DMS 273 (cell line): ENCODE measurements around the gene SSR1.

Experiments used
- DNase-seq: peaks from one replicate; lab custom pipeline; 2025; ENCODE audit not compliant: unreplicated experiment; lab: John Stamatoyannopoulos, UW

SSR1 gene

GRCh38 chr6:7241709-7242645 is 71.0 kb downstream of the SSR1 start:
- DNase-seq: no peak

GRCh38 chr6:7241160-7241559 is 71.8 kb downstream of the SSR1 start:
- DNase-seq: no peak

GRCh38 chr6:7240351-7240750 is 72.6 kb downstream of the SSR1 start:
- no peak for DNase-seq

GRCh38 chr6:7239590-7239948 is 73.4 kb downstream of the SSR1 start:
- no peak for DNase-seq

DNA sequence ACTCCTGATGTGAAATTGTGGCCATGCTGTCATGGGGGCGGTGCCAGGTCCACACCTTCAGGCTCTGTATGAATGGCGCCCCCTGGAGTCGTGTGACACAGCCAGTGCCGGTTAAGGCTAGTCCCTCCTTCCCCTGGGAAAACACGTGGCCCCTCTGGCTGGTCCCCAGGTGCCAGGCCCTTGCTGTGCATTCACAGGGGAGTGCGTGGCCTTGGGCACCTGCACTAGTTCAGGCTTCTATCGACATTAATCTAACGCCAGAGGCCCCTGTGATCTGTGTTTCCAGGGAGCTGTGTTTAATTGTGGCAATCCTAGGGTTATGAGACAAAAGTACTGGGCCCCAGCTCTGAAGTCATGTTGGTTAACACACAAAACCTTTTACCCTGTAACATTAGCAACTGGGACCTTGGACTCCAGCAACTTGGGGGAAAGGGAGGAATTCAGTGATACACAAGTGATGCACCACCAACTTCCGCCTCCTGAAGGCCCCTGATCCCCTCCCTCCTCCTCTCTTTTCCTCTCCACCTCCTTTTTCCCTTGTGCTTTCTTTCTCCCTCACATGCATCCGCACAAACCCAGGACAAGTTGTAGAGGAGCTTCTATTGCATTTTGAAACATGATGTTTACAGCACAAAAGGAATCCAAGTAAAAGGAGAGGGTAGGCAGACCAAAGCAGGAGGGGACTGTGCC is 74.0 kb downstream of the SSR1 start:
- DNase-seq: peak; percentile 88

GRCh38 chr6:7238526-7238899 is 74.5 kb downstream of the SSR1 start:
- DNase-seq: no peak

DNA sequence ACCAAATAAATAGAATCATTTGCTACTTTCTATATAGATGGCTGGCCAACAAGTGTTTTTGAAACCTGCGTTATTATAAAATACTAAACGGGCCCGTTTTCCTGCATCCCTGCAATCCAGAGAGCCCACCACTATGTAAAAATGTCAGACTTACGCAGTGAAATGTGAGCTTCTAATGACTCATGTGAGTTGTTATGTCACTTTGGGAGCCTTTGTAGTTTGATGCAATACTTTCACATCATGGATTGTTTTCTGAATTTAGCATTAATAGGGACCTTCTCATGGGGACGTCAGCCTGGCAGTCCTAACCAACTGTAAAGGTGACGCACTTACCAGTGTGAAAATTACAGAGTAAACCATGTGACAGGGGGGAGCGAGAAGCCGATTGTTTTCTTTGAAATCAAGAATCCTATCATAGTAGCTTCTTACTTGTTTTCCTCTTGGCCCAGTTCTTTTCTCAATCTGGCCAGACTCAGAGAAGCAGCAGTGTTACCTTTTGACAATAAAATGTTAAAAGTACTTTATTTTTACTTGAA is 75.3 kb downstream of the SSR1 start:
- DNase-seq: no peak

DNA sequence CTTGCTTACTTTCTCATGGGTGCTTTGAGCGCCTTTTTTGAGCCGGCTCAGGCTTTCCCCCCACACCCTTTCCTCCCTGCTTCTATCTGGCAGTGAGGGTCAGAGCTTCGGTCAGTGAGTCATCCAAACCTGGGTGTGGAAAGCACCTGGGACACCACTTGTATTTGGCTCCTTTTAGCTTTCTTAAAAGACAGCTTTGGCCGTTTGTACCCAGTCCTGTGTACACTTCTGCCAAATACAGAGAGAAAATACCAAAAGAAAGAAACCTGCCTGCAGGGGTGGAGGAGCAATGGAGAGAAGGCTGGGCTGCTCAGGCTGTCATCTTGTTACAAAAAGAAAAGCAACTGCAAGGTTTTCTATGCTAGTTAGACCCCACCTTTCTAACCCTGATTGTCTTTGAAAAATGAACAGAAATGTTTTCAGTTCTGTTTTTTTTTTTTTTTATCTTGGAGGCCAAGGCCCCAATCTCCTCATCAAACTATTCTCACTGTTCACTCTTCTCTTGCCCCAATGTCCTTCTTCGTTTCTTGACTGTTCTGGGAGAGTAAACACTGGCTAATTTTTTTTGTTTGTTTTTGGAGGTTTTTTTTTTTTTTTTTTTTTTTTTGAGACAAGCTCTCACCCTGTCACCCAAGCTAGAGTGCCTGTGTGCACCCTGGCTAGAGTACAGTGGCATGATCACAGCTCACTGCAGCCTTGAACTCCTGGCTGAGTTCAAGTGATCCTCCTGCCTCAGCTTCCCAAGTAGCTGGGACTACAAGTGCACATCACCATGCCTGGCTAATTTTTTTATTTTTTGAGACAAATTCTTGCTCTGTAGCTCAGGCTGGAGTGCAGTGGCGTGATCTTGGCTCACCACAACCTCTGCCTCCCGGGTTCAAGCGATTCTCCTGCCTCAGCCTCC is 76.4 kb downstream of the SSR1 start:
- no peak for DNase-seq

GRCh38 chr6:7235712-7236305 is 77.2 kb downstream of the SSR1 start:
- no peak for DNase-seq

DNA sequence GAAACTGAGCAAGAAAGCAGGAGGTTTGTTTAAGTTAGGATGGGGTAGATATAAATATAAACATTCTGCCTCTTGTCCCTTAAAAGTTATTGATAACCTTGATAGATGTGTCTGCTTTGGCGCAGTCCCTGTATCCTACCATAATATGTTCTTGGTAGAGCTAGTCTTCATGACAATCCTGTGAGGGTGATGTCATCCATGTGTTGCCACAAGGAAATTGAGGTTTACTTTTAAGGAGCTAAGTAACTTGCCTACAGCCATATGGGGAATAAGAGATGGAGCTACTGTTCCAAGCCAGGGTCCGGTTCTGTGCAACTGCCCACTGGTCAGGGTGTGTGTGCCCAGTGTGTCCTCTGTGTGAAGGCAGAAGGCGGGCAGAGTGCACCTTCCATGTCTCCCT is 78.5 kb downstream of the SSR1 start:
- DNase-seq: no peak

DNA sequence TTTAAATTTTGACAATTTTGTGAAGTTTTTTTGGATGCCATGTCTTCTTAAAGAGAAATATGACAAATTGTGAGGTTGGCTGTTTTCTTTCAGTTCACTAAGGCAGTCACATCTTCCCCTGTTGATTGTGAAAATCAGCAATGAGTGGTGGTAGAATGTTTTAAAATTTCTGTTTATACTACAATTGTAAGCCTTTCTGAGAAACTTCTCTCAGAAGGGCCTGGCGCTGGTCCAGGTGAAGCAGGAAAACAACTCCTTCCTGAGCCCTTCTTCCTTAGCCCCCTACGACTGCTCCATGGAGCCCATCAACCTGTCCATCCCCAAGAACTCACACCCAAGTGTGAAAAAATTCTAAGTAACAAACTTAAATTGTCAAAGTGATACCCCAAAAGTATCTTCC is 80.6 kb downstream of the SSR1 start:
- no peak for DNase-seq

DNA sequence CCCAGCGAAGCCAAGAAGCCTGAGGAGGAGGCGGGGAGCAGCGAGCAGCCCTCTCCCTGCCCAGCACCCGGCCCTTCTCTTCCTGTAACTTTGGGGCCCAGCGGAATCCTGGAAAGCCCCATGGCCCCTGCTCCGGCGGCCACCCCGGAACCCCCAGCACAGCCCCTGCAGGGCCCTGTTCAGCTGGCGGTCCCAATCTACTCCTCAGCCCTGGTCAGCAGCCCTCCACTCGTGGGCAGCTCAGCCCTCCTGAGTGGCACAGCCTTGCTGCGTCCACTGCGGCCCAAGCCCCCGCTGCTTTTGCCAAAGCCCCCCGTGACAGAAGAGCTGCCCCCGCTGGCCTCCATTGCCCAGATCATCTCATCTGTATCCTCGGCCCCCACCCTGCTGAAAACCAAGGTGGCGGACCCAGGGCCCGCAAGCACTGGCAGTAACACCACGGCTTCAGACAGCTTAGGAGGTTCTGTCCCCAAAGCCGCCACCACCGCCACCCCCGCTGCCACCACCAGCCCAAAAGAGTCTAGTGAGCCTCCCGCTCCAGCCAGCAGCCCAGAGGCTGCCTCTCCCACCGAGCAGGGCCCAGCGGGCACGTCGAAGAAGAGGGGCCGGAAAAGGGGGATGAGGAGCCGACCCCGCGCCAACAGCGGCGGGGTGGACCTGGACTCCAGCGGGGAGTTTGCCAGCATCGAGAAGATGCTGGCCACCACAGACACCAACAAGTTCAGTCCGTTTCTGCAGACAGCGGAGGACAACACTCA is 81.9 kb downstream of the SSR1 start:
- no peak for DNase-seq

- no peak for DNase-seq
Measured at GRCh38 chr6:7230327-7230691, 82.7 kb downstream of the SSR1 start.

DNA sequence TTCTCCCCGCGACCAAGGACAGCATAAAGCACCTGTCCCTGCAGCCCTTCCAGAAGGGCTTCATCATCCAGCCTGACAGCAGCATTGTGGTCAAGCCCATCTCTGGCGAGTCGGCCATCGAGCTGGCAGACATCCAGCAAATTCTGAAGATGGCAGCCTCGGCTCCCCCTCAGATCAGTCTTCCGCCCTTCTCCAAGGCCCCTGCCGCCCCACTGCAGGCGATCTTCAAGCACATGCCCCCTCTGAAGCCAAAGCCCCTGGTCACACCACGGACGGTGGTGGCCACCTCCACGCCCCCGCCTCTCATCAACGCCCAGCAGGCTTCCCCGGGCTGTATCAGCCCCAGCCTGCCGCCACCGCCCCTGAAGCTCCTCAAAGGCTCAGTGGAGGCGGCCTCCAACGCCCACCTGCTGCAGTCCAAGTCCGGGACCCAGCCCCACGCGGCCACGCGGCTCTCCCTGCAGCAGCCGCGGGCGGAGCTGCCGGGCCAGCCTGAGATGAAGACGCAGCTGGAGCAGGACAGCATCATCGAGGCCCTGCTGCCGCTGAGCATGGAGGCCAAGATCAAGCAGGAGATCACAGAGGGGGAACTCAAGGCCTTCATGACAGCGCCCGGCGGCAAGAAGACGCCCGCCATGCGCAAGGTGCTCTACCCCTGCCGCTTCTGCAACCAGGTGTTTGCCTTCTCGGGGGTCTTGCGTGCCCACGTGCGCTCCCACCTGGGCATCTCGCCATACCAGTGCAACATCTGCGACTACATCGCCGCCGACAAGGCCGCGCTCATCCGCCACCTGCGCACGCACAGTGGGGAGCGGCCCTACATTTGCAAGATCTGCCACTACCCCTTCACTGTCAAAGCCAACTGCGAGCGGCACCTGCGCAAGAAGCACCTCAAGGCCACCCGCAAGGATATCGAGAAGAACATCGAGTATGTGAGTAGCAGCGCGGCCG is 83.3 kb downstream of the SSR1 start:
- no peak for DNase-seq

DNA sequence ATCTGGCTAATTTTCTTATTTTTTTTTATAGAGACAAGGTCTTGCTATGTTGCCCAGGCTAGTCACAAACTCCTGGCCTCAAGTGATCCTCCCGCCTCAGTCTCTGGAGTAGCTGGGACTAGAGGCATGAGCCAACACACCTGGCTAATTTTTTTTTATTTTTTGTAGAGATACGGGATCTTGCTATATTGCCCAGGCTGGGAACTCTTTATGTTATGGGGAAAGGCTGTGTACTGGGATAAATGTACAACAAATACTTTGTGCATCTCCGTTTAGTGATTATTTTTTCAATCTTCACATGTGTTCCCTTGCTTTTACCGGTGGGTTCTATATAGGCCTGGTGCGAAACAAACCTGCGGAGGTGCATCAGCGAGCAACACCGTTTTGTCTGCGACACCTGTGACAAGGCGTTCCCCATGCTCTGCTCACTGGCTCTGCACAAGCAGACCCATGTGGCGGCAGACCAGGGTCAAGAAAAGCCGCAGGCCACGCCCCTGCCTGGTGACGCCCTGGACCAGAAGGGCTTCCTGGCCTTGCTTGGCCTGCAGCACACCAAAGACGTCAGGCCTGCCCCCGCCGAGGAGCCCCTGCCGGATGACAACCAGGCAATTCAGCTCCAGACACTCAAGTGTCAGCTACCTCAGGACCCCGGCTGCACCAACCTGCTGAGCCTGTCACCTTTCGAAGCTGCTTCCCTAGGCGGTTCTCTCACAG is 84.2 kb downstream of the SSR1 start:
- DNase-seq: no peak

GRCh38 chr6:7224731-7225130 is 88.3 kb downstream of the SSR1 start:
- no peak for DNase-seq

DNA sequence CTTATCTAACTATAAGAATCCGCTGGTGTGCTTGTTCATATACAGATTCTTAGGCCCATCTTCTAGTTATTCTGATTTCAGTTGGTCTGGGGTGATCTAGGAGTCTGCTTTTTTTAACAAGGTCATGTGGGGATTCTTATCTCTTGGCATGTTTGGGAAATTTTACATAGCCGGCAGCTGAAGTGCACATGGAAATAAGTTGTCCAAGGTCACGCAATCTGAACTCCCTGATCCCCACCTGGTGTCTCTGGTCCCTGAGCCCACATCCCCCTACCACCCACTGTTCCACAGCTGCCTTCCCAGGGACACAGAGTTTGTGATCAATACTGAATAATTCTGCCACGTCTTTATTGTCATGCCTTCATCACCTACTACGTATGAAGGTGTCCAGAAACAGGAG is 90.8 kb downstream of the SSR1 start:
- DNase-seq: no peak

- no peak for DNase-seq
Measured at GRCh38 chr6:7219310-7219709, 93.7 kb downstream of the SSR1 start.
